Measurements from ENCODE around the gene KANK2. TPM values are rescaled to one million over a fixed set of nuclear protein-coding genes. Genes with fewer than 3 reads are reported as not detected.
"Not testable (repeated sequence)": the region's sequence is repeated elsewhere in the genome, so short reads cannot be mapped to it uniquely, and the experiment has no call there.

Gene KANK2
- total RNA-seq, 1 donor from 2014 or later = 23.0 TPM

- peaks cover 12% of the 10 kb centered on the region for H3K27me3 Mint-ChIP-seq (ENCODE audit: unreplicated experiment)
- H3K9me3 Mint-ChIP-seq (ENCODE audit: unreplicated experiment) = peaks cover 18% of the 10 kb centered on the region
- TF ChIP-seq, protein P1, sequence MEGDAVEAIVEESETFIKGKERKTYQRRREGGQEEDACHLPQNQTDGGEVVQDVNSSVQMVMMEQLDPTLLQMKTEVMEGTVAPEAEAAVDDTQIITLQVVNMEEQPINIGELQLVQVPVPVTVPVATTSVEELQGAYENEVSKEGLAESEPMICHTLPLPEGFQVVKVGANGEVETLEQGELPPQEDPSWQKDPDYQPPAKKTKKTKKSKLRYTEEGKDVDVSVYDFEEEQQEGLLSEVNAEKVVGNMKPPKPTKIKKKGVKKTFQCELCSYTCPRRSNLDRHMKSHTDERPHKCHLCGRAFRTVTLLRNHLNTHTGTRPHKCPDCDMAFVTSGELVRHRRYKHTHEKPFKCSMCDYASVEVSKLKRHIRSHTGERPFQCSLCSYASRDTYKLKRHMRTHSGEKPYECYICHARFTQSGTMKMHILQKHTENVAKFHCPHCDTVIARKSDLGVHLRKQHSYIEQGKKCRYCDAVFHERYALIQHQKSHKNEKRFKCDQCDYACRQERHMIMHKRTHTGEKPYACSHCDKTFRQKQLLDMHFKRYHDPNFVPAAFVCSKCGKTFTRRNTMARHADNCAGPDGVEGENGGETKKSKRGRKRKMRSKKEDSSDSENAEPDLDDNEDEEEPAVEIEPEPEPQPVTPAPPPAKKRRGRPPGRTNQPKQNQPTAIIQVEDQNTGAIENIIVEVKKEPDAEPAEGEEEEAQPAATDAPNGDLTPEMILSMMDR (IDR thresholded peaks at IDR 0.05; ENCODE audit: partially characterized antibody, unreplicated experiment) = no peak
- no peak for DNase-seq
- H3K27ac Mint-ChIP-seq (ENCODE audit: unreplicated experiment) = peak overlapping the region; percentile 69
- H3K4me3 Mint-ChIP-seq (ENCODE audit: unreplicated experiment) = peak overlapping the region; percentile 14
- H3K4me1 Mint-ChIP-seq (ENCODE audit: low read depth, unreplicated experiment) = peaks cover 8% of the 10 kb centered on the region
- peaks cover 6% of the 10 kb centered on the region for H3K36me3 Mint-ChIP-seq (ENCODE audit: unreplicated experiment)
These were observed 65.9 kb downstream of the KANK2 start for GRCh38 chr19:11131471-11131870.

DNA sequence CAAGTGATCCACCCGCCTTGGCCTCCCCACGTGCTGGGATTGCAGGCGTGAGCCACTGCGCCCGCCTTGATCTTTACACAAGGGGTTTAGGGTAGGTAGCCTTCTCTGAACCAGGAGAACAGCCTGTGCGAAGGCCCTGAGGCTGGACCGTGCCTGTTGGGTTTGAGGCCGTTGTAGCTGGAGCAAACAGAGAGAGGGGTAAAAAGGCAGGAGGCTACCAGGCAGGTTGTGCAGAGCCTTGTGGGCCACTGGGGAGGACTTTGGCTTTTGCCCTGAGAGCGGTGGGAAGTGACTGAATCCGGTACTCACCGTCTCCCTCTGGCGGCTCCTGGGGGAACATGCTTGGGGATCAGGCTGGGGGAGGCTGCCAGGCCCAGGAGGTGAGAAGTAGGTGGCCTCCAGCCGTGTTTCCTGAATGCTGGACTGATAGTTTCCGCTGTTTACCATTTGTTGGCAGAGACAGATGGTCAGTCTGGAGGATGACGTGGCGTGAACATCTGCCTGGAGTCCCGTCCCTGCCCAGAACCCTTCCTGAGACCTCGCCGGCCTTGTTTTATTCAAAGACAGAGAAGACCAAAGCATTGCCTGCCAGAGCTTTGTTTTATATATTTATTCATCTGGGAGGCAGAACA is 66.4 kb downstream of the KANK2 start:
- Mint-ChIP-seq H3K4me3 (ENCODE audit: unreplicated experiment) (no peak overlapping the region), H3K4me1 (ENCODE audit: low read depth, unreplicated experiment) (peaks cover 8% of the 10 kb centered on the region), H3K36me3 (ENCODE audit: unreplicated experiment) (peaks cover 6% of the 10 kb centered on the region), H3K27me3 (ENCODE audit: unreplicated experiment) (peaks cover 11% of the 10 kb centered on the region), H3K9me3 (ENCODE audit: unreplicated experiment) (peaks cover 18% of the 10 kb centered on the region), H3K27ac (ENCODE audit: unreplicated experiment) (peak overlapping the region; percentile 69)
- peak; percentile 88 for DNase-seq
- TF ChIP-seq, protein P1 (IDR thresholded peaks at IDR 0.05; ENCODE audit: partially characterized antibody, unreplicated experiment) = peak; percentile 80

DNA sequence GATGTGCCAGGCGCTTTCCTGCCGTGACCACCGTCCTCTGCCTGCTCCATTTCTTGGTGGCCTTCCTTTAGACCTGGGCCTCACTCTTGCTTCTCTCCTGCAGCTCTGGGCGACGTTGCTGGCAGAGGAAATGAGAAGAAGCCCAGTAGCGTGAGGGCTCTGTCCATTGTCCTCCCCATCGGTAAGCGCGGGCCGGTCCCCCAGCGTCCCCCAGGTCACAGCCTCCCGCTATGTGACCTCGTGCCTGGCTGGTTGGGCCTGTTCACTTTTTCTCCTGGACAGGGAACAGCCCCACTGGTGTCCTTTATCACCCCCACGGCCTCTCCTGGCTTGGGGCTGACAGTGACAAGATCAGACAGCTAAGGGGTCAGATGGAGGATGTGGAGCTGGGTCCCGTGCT is 69.4 kb downstream of the KANK2 start:
- Mint-ChIP-seq H3K4me3 (ENCODE audit: unreplicated experiment) (no peak overlapping the region), H3K9me3 (ENCODE audit: unreplicated experiment) (peaks cover 12% of the 10 kb centered on the region), H3K27ac (ENCODE audit: unreplicated experiment) (no peak overlapping the region), H3K4me1 (ENCODE audit: low read depth, unreplicated experiment) (peaks cover 8% of the 10 kb centered on the region), H3K27me3 (ENCODE audit: unreplicated experiment) (peaks cover 10% of the 10 kb centered on the region), H3K36me3 (ENCODE audit: unreplicated experiment) (peaks cover 6% of the 10 kb centered on the region)
- no peak for DNase-seq
- TF ChIP-seq, protein P1 (IDR thresholded peaks at IDR 0.05; ENCODE audit: partially characterized antibody, unreplicated experiment) = no peak

DNA sequence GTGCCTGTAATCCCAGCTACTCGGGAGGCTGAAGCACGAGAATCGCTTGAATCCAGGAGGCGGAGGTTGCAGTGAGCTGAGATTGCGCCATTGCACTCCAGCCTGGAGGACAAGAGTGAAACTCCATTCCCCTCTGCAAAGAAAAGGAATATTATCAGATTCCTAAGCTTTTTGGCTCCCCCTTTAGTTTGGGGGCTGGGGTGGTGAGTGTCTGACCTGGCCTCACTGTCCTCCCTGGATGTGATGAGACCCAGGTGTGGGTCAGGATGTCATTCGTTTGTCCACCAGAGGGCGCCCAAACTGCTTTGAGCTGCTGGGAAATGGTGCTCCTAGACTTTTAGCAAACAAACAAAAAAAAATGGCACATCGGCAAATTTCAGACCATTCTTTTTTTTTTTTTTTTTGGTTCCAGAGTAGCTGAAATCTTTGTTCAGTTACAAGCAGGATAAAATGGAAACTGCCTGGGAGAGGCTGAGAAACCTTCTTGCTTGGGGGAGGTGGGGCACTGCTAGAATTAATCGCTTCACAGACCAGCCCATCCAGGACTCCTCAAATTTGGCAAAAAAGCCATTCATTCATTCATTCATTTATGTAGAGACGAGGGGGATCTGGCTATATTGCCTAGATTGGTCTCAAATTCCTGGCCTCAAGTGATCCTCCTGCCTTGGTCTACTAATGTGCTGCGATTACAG is 71.2 kb downstream of the KANK2 start:
- Mint-ChIP-seq H3K27me3 (ENCODE audit: unreplicated experiment) (peaks cover 10% of the 10 kb centered on the region), H3K27ac (ENCODE audit: unreplicated experiment) (no peak overlapping the region), H3K4me3 (ENCODE audit: unreplicated experiment) (no peak overlapping the region), H3K36me3 (ENCODE audit: unreplicated experiment) (peaks cover 6% of the 10 kb centered on the region), H3K4me1 (ENCODE audit: low read depth, unreplicated experiment) (peaks cover 8% of the 10 kb centered on the region), H3K9me3 (ENCODE audit: unreplicated experiment) (peaks cover 10% of the 10 kb centered on the region)
- DNase-seq = peak; percentile 84
- TF ChIP-seq, protein P1 (IDR thresholded peaks at IDR 0.05; ENCODE audit: partially characterized antibody, unreplicated experiment) = peak; percentile 85

- H3K36me3 Mint-ChIP-seq (ENCODE audit: unreplicated experiment) = not testable (repeated sequence)
These were observed 73.2 kb downstream of the KANK2 start for GRCh38 chr19:11124157-11124556.

More at GRCh38 chr19:11124157-11124556, 73.2 kb downstream of the KANK2 start:
- H3K9me3 Mint-ChIP-seq (ENCODE audit: unreplicated experiment); DNase-seq; H3K4me3 Mint-ChIP-seq (ENCODE audit: unreplicated experiment); H3K4me1 Mint-ChIP-seq (ENCODE audit: low read depth, unreplicated experiment); H3K27ac Mint-ChIP-seq (ENCODE audit: unreplicated experiment): not testable (repeated sequence)
- H3K27me3 Mint-ChIP-seq (ENCODE audit: unreplicated experiment) = peaks cover 10% of the 10 kb centered on the region

Data from glutamatergic neuron (in vitro differentiated cells).